AG04450 (cell line): ENCODE measurements around the gene MYO1B. TPM values are rescaled to one million over a fixed set of nuclear protein-coding genes. Genes with fewer than 3 reads are reported as not detected.
"Not testable (repeated sequence)": the region's sequence is repeated elsewhere in the genome, so short reads cannot be mapped to it uniquely, and the experiment has no call there.

Source experiments
- CTCF ChIA-PET: fragments of 300-600, 350-600 bp; formaldehyde crosslinking; extraction: SDS; loops from one replicate; lab custom pipeline; 2022; ENCODE audit warnings: antibody characterized with exemption, inconsistent platforms; lab: Charles Lee
- POLR2A ChIA-PET: fragments of 350-600 bp; formaldehyde crosslinking; extraction: SDS; loops from one replicate; lab custom pipeline; 2021; ENCODE audit warnings: antibody characterized with exemption, inconsistent platforms; lab: Yijun Ruan, JAX
- DNase-seq: peaks from one replicate; pipeline ENCODE4 v3.0.0-alpha.2; 2011; ENCODE audit warnings: low read depth, low spot score
- H3K27ac ChIP-seq: one replicate; pipeline ENCODE4 v1.5.1; 2012; ENCODE audit warnings: low read depth, low read length, control low read depth
- H3K27me3 ChIP-seq: one replicate; pipeline ENCODE4 v1.6.0; 2012; ENCODE audit warnings: low read length; ENCODE audit not compliant: control insufficient read depth, insufficient read depth
- H3K4me3 ChIP-seq: 2 replicates; pipeline ENCODE4 v1.5.1; 2011; ENCODE audit warnings: mild to moderate bottlenecking, low read depth, low read length, control low read depth
- H3K9me3 ChIP-seq: 2 replicates; pipeline ENCODE4 v1.5.1; 2012; ENCODE audit warnings: low read length; ENCODE audit not compliant: control insufficient read depth, insufficient read depth
- polyA plus RNA-seq: library from polyadenylated mRNA; depleted of rRNA; stranded (reverse); fragments of >200 nt; gene quantifications from 2 replicates; pipeline ENCODE4 v1.2.3, GENCODE V29; 2011
- TF ChIP-seq, protein P1 (sequence below): IDR thresholded peaks from 2 replicates; pipeline ENCODE4 v1.5.1; 2011; ENCODE audit warnings: low read depth, low read length, control low read depth, inconsistent platforms

The MYO1B gene
- polyA plus RNA-seq, 1 experiment, result 149 TPM

DNA sequence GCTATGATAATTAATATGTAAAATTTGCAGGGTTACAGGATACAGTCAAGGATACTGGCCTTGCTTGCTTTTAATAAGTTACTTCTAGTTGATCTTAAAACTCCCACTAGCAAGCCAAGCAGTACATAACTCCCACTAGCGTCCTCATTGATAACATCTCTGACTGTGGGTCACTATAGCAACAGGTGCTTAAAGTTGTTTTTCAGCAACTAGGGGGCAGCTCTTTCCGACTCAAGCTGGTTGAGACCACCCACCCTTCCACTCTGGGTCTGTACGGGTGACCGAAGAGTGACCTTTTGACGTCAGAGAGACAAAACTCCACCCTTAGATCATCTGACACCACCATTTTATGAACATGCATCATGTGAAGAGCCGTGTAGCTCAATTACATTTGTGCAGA lies 208.6 kb downstream of the MYO1B start:
- POLR2A ChIA-PET, result no interaction called here
- no peaks in the 10 kb centered on the region for H3K27me3 ChIP-seq
- CTCF ChIA-PET, result interaction anchor here (1.0 kb wide), 1 partner anchor 288 kb away, joined by 3 read pairs; no protein-coding TSS in a partner anchor
- DNase-seq, result no peak
- TF ChIP-seq, protein P1, sequence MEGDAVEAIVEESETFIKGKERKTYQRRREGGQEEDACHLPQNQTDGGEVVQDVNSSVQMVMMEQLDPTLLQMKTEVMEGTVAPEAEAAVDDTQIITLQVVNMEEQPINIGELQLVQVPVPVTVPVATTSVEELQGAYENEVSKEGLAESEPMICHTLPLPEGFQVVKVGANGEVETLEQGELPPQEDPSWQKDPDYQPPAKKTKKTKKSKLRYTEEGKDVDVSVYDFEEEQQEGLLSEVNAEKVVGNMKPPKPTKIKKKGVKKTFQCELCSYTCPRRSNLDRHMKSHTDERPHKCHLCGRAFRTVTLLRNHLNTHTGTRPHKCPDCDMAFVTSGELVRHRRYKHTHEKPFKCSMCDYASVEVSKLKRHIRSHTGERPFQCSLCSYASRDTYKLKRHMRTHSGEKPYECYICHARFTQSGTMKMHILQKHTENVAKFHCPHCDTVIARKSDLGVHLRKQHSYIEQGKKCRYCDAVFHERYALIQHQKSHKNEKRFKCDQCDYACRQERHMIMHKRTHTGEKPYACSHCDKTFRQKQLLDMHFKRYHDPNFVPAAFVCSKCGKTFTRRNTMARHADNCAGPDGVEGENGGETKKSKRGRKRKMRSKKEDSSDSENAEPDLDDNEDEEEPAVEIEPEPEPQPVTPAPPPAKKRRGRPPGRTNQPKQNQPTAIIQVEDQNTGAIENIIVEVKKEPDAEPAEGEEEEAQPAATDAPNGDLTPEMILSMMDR, result no peak
- no peak overlapping the region for H3K4me3 ChIP-seq
- H3K9me3 ChIP-seq, result no peaks in the 10 kb centered on the region
- no peak overlapping the region for H3K27ac ChIP-seq

GRCh38 chr2:191456506-191456905 lies 211.3 kb downstream of the MYO1B start:
- H3K4me3 ChIP-seq, DNase-seq, CTCF ChIA-PET, H3K9me3 ChIP-seq, H3K27me3 ChIP-seq, H3K27ac ChIP-seq, POLR2A ChIA-PET: not testable (repeated sequence)

- H3K27ac ChIP-seq, result no peak overlapping the region
- H3K4me3 ChIP-seq, result no peak overlapping the region
- ChIA-PET CTCF (no interaction called here), POLR2A (no interaction called here)
- TF ChIP-seq, protein P1, result no peak
- no peaks in the 10 kb centered on the region for H3K9me3 ChIP-seq
- no peaks in the 10 kb centered on the region for H3K27me3 ChIP-seq
- no peak for DNase-seq
Observed at GRCh38 chr2:191459158-191459557, 214.0 kb downstream of the MYO1B start.

GRCh38 chr2:191462370-191462769 lies 217.2 kb downstream of the MYO1B start:
- no peak for DNase-seq
- no peak overlapping the region for H3K27ac ChIP-seq
- TF ChIP-seq, protein P1, result no peak
- POLR2A ChIA-PET, result no interaction called here
- H3K27me3 ChIP-seq, result no peaks in the 10 kb centered on the region
- H3K9me3 ChIP-seq, result no peaks in the 10 kb centered on the region
- CTCF ChIA-PET, result no interaction called here
- H3K4me3 ChIP-seq, result no peak overlapping the region

DNA sequence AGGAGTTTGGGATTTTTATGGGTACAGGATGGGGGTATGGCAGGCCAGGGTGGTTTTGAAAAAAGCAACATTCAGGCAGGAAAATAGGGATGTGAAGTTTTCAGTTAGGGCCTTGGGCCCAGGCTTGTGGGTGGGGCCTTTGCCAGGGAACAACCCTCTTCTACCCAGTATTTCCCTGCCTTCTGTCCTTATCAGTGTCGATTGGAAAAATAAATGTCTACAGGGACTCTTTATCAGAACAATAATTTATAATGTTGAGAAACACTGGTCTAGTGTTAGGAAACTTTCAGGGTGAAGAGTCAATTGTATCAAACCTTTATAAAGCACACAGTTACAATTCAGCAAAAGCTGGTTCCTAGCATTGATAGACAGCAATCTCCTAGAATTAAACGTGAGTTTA lies 218.6 kb downstream of the MYO1B start:
- Histone ChIP-seq H3K27ac (no peak overlapping the region), H3K27me3 (no peaks in the 10 kb centered on the region), H3K4me3 (no peak overlapping the region), H3K9me3 (no peaks in the 10 kb centered on the region)
- POLR2A ChIA-PET, result no interaction called here
- DNase-seq, result no peak
- CTCF ChIA-PET, result no interaction called here
- TF ChIP-seq, protein P1, result no peak
